T1000 (cell line): ENCODE data around the gene RASGRF1.
A peak's percentile ranks its signal among the peaks of the same experiment; 100 is the strongest.
"Not testable (repeated sequence)": the region's sequence is repeated elsewhere in the genome, so short reads cannot be mapped to it uniquely, and the experiment has no call there.

Source experiments
- DNase-seq: peaks from one replicate; lab custom pipeline; 2025; ENCODE audit warnings: mixed read lengths; lab: John Stamatoyannopoulos, UW

RASGRF1 gene

GRCh38 chr15:79006071-79006470 is 84.5 kb downstream of the RASGRF1 start:
- DNase-seq: no peak

- no peak for DNase-seq
These were observed 86.2 kb downstream of the RASGRF1 start for GRCh38 chr15:79004336-79004735.

- no peak for DNase-seq
These were observed 86.7 kb downstream of the RASGRF1 start for GRCh38 chr15:79003896-79004295.

GRCh38 chr15:79003301-79003700 is 87.3 kb downstream of the RASGRF1 start:
- DNase-seq: no peak

- no peak for DNase-seq
These were observed 88.0 kb downstream of the RASGRF1 start for GRCh38 chr15:79002581-79002980.

GRCh38 chr15:78999636-79000035 is 90.9 kb downstream of the RASGRF1 start:
- DNase-seq: no peak

DNA sequence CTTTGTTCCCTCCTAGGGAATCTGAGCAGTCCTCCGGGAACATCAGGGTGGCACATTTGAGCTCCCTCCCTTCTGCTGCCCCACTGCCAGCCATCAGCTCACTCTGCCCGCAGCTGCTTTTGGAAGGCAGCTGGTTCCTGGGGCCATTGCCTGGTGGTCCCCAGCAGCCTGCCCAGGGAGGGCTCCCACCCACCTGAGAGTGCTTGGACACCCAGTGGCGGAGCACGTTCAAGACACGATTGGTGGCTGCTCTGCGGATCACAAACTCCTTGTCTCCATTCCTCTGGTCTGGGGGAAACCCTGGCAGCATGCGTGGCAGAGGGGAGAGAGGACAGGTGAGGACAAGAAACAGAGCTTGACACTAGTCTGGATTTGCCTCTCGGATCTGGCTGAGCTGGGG is 92.1 kb downstream of the RASGRF1 start:
- no peak for DNase-seq

- no peak for DNase-seq
These were observed 92.5 kb downstream of the RASGRF1 start for GRCh38 chr15:78997981-78998499.

GRCh38 chr15:78996894-78997275 is 93.7 kb downstream of the RASGRF1 start:
- DNase-seq: no peak

DNA sequence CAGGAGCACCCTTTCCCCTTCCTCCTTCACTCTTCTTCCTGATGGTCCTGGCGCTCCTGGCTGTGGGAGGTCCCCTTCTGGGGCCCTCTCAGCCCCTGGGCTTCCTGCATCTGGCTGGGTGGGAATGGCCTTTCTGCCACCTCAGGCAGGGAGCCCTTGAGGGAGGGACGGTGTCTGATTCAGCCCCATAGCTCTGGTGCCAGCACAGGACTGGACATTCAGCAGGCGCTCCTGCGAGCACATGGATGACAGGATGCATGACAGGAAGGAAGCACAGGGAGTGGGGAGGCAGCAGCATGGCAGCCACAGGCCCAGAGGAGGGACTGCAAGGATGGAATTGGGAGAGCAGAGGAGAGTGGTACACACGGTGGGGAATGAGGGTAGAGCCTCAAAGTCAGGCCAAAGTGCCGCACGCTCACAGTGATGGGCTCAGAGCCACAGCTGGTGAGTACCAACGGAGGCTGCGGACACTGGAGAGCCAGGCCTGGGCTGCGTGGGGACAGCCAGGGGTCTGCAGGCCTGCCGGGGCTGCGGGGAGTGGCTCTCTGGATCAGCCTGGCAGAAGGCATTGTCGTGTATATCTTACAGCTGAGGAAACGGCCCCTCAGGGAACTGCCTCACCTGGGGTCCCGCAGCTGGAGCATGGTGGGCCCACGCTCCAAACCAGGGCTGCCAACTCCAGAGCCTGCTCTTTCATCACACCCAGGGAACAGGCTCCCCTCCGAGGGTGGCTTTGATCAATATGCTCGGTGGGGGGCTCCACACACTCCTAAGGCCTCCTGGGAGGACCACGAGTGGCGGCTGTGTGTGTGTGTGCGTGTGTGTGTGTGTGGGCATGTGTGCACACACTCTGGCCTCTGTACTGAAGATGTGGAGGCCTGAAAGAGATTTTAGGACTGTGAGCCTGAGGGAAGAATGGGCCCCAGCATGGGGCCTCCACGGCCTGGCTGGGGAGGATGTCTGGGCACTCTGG is 94.4 kb downstream of the RASGRF1 start:
- DNase-seq: no peak

DNA sequence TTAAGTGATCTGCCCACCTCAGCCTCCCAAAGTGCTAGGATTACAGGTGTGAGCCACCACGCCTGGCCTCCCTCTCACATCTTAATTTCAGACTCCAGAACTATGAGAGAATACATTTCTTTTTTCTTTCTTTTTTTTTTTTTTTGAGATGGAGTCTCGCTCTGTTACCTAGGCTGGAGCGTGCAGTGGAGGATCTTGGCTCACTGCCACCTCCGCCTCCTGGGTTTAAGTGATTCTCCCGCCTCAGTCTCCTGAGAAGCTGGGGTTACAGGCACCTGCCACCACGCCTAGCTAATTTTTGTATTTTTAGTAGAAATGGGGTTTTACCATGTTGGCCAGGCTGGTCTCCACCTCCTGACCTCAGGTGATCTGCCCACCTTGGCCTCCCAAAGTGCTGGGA is 95.4 kb downstream of the RASGRF1 start:
- DNase-seq: not testable (repeated sequence)

DNA sequence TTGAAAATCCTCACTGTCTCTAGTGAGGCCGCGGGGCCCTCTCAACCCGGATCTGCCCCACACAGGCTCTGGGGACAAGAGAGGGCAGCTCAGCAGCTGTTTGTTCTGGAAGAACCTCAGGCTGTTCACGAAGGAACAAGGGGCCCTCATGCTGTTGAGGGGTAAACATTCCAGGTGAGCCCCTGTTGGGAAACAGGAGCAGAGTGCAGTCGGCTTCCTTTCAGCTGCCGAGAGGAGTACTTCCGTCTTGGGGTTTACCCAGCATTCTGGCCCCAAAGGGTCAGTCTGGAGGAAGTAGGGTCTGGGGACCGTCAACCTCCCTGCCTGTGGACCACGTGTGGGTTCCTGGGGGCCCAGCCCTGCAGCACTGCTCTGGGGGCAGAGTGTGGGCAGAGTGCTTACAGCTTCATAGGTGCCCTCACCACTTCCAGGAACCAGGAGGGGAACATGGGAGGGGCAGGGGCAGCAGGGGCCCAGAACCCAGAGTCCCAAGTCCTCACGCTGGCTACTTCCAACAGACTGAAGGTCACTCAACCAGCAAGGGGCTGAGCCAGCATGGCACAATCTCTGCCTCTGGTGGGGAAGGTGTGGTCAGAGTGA is 96.5 kb downstream of the RASGRF1 start:
- no peak for DNase-seq

GRCh38 chr15:78993257-78993930 is 97.2 kb downstream of the RASGRF1 start:
- DNase-seq: no peak

DNA sequence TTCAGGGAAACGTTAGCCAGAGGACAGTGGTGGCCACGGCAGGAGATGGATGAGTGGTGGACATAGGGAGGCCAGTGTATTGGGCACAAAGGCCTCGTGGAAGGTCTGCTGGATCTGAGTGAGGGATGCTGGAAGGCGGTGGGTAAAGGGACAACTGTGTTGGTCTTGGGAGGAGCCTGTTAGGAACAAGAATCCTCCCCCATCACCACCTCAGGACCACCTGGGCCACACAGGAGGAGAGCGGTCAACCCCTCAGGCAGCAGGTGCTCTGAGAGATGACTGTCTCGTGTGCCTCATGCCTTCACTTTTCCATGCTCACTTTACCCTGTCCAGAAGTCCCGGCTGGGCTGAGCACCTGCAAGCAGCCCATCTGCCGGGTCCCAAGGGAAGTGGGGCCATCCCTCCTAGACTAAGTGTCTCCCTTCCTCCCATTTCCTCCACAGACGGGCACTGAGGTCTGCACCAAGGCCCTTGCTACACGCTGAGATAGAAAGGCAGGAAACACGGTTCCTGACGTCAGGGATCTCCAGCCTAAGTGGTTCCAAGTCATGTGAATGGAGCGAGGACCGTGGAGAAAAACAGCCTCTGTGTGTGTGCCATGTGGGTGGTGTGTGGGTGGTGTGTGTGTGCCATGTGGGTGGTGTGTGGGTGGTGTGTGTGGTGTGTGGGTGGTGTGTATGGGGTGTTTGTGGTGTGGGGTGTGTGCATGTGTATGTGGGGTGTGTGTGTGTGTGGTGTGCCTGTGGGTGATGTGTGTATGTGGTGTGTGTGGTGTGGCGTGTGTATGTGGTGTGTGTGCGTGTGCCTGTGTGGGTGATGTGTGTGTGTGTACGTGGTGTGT is 97.9 kb downstream of the RASGRF1 start:
- DNase-seq: no peak

- no peak for DNase-seq
These were observed 98.7 kb downstream of the RASGRF1 start for GRCh38 chr15:78991879-78992278.

GRCh38 chr15:78991476-78991875 is 99.1 kb downstream of the RASGRF1 start:
- DNase-seq: no peak

DNA sequence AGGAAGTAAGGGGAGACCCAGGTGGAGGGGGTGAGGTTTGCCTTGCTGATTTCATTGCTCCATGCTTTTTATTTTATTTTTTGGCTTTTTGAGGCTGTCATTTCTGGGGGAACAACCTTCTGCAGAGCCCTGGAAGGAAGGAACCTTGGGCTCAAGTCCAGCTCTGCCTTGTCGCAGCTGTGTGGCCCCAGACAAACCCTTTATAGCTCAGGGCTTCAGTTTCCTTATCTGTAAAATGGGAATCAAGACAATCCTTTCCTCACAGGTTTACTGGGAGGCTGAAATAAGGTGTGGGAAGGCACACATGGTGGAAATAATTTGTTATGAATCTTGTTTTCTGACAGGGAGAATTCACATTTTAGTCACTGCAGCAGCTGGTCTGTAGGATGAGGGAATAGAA is 100.3 kb downstream of the RASGRF1 start:
- DNase-seq: no peak

GRCh38 chr15:78989701-78990240 is 100.8 kb downstream of the RASGRF1 start:
- DNase-seq: no peak

DNA sequence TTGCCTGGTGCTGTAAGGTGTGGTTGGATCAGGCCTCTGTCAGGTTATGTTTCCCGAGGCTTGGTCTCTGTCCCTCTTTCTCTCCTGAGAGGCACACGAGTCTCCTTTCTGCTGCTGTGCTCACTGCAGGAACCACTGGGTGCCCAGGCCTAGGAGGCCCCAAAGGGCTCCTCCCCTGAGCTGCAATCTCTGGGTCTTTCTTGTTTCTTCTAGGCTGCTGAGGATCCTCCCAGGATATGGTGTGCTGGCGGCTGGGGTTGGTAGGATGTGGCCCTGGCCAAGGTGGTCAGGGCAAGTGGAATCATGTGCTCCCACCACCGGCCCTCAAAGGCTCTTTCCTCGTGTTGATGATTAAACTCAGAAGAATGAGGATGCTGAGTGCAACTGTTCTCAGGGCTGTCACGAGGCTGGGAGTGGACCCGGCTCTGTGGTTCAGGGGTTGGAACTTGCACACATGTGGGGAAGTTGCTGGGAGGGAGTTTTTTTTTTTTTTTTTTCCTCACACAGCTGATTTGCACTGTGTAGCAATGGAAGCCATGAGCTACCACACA is 102.1 kb downstream of the RASGRF1 start:
- peak; percentile 72 for DNase-seq

- no peak for DNase-seq
These were observed 102.8 kb downstream of the RASGRF1 start for GRCh38 chr15:78987556-78988360.
